Neutrophil (primary cell): ENCODE data around the gene CEP63.

ENCODE experiments used
- H3K27ac ChIP-seq: fragments of 200-600 bp; sonication (generic); 2 replicates; pipeline ENCODE4 v1.5.1; 2016; ENCODE audit warnings: mild to moderate bottlenecking, moderate library complexity
- H3K27me3 ChIP-seq: fragments of 200-600 bp; sonication (generic); 2 replicates; pipeline ENCODE4 v1.6.0; 2016; ENCODE audit warnings: mild to moderate bottlenecking
- H3K36me3 ChIP-seq: fragments of 200-600 bp; sonication (generic); 2 replicates; pipeline ENCODE4 v1.5.1; 2017
- H3K4me1 ChIP-seq, 2 experiments: fragments of 200-600 bp in 1 of 2; sonication (generic) in 1 of 2; 1 replicate in 1 of 2; 2 replicates in 1 of 2; pipeline versions ENCODE4 v1.5.1 to v1.6.1; 2013 to 2016; ENCODE audit warnings: low read depth in 1 of 2, low read length in 1 of 2, mild to moderate bottlenecking in 1 of 2, moderate library complexity in 1 of 2; ENCODE audit not compliant: control insufficient read depth in 1 of 2, insufficient read depth in 1 of 2
- H3K4me3 ChIP-seq, 2 experiments: fragments of 200-600 bp in 1 of 2; sonication (generic) in 1 of 2; 1 replicate in 1 of 2; 2 replicates in 1 of 2; pipeline ENCODE4 v1.5.1; 2013 to 2016; ENCODE audit warnings: low read depth in 1 of 2, low read length in 1 of 2, mild to moderate bottlenecking in 1 of 2, moderate library complexity in 1 of 2
- H3K9me3 ChIP-seq: fragments of 200-600 bp; sonication (generic); 2 replicates; pipeline ENCODE4 v1.5.1; 2016
- TF ChIP-seq, protein P1 (sequence below): fragments of 200-600 bp; sonication (generic); IDR thresholded peaks from 2 replicates; pipeline ENCODE4 v1.5.1; 2016; ENCODE audit warnings: antibody characterized with exemption

The CEP63 gene

DNA sequence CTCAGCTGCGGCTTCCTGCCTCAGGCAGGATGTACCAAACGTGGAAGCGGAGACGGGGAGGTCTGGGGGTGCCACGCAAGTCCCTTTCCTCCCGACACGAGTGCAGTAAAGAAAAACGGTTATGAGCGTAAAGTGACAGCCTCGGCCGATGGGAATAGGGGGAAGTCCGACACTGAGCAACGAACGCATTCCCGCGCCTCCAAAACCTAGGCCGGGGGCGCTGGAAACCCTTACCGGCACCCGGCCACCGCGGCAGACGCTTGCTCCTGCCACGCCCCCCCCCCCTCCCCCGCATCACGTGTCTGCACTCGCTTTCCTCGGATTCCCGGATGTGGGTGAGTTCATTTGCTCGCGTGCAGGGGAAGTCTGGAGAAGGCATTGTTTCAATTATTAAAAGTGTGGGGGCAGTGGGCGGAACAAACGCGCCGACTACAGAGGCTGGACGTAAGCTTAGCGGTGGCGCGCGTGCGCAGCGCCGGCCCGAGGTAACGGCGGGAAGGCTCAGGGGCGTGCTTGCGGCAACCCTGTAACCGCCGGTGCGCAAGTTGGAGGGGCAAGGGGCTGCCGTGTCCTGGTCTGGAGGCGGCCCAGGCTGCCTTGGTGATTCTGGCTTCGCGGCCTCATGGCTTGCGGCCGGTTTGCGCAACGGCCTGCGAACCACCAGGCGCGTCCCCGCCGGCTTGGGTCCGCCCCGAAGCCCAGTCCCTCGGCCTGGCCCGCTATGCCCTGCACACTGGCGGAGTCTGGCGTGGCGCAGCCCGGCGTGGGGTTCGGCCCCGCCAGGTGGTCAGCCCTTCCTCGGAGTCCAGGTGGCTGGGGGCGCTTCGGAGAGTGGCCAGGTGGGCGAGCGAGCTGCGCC, at the start of gene CEP63, which contains the start of gene ANAPC13:
CEP63 (plus strand) TSS at position 340 of the 859 bp plus-strand sequence. CDS start 9,264 bp downstream, outside the sequence.
ANAPC13 (minus strand) TSS at position 268 of the 859 bp plus-strand sequence. CDS start 3,081 bp downstream, outside the sequence.
- H3K27me3 ChIP-seq: no peaks in the 10 kb centered on the region
- H3K4me1 ChIP-seq: peaks cover 65 to 70% of the 10 kb centered on the region in 2 experiments
- H3K9me3 ChIP-seq: no peaks in the 10 kb centered on the region
- TF ChIP-seq, protein P1, sequence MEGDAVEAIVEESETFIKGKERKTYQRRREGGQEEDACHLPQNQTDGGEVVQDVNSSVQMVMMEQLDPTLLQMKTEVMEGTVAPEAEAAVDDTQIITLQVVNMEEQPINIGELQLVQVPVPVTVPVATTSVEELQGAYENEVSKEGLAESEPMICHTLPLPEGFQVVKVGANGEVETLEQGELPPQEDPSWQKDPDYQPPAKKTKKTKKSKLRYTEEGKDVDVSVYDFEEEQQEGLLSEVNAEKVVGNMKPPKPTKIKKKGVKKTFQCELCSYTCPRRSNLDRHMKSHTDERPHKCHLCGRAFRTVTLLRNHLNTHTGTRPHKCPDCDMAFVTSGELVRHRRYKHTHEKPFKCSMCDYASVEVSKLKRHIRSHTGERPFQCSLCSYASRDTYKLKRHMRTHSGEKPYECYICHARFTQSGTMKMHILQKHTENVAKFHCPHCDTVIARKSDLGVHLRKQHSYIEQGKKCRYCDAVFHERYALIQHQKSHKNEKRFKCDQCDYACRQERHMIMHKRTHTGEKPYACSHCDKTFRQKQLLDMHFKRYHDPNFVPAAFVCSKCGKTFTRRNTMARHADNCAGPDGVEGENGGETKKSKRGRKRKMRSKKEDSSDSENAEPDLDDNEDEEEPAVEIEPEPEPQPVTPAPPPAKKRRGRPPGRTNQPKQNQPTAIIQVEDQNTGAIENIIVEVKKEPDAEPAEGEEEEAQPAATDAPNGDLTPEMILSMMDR: peak; percentile 54
- H3K27ac ChIP-seq: peak within 1 kb of the TSS; percentile 100
- peaks cover 17% of the 10 kb centered on the region for H3K36me3 ChIP-seq
- peak within 1 kb of the TSS; percentile 83 to 98 for H3K4me3 ChIP-seq

DNA sequence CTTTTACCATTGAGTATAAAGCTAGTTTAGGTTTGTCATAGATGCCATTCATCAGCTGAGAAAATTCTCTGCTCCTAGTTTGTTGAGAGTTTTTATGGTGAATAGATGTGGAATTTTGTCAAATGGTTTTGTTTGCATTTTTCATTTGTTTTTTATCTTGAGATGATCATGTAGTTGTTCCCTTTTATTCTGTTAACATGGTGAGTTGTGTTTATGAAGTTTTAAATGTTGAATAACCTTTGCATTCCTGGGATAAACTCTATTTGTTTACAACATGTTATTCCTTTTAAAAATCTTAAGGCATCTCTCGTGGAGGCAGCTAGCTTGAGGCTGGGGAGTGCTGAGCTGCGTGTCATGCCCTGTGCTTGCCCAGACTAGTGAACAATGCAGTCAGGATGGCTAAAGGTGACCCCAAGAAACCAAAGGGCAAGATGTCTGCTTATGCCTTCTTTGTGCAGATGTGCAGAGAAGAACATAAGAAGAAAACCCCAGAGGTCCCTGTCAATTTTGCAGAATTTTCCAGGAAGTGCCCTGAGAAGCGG, 48.6 kb upstream of the CEP63 start:
- Histone ChIP-seq H3K9me3 (no peaks in the 10 kb centered on the region), H3K4me1 (no peaks in the 10 kb centered on the region), H3K27ac (no peak overlapping the region), H3K4me3 (no peak overlapping the region), H3K27me3 (peaks cover 32% of the 10 kb centered on the region), H3K36me3 (no peaks in the 10 kb centered on the region)
- TF ChIP-seq, protein P1: no peak

DNA sequence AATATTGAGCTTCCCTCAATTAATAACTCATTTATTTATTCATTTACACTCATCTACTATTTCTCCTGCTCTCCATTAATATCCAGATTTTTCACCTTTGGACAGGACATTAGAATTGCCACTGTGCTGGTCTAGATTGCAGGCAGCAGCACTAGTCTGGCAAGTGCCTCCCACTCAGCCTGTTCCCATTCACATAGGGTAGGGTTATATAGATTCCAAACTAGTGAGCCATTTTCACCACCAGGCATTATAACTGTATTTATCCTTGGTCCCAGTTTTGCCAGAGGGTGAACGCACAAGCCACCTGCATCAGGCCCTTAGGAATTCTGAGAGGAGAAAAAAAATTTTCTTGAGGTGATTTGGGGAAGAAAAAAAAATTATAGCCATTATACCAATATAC, 44.5 kb upstream of the CEP63 start:
- TF ChIP-seq, protein P1: no peak
- Histone ChIP-seq H3K27ac (no peak overlapping the region), H3K9me3 (no peaks in the 10 kb centered on the region), H3K4me3 (no peak overlapping the region), H3K36me3 (no peaks in the 10 kb centered on the region), H3K27me3 (peaks cover 22% of the 10 kb centered on the region), H3K4me1 (no peaks in the 10 kb centered on the region)

DNA sequence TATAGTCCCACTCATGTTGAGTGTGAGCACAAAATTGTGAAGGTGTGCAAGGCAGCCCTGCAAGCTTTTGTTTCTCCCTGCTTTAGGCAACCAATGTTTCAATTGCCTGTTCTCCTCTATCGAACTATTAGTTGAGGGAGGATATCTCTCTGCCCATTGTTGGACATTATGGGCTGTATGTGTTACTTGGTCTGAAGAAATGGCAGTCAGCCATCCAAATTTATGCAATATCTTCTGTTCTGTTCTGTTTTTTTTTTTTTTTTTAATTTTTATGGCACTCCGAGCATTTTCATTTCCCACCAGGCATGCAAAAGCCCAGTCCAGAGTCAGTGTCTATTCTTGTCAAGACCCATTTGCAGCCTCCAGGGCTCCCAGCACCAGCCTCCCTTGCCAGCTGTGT, 44.0 kb upstream of the CEP63 start:
- Histone ChIP-seq H3K4me1 (no peaks in the 10 kb centered on the region), H3K27me3 (peaks cover 22% of the 10 kb centered on the region), H3K4me3 (no peak overlapping the region), H3K9me3 (no peaks in the 10 kb centered on the region), H3K36me3 (no peaks in the 10 kb centered on the region), H3K27ac (no peak overlapping the region)
- TF ChIP-seq, protein P1: no peak

DNA sequence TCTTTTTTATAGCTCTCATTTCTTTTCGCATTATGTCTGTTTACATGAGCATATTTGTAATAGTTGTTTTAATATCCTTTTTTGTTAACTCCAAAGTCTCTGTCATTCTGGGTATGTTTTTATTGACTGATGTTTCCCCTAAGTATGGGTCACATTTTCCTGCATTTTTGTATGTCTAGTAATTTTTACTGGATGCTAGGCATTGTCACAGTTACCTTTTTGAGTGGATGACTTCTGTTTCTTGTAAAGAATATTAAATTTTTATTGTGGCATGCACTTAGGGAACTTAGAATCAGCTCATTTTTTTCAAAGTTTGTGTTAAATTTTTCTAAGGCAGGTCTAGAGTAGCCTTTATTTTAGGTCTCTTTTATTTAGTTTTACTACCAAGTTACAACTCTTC, 40.8 kb upstream of the CEP63 start:
- H3K27ac ChIP-seq: no peak overlapping the region
- H3K4me1 ChIP-seq: no peaks in the 10 kb centered on the region
- peaks cover 4% of the 10 kb centered on the region for H3K27me3 ChIP-seq
- H3K4me3 ChIP-seq: no peak overlapping the region
- TF ChIP-seq, protein P1: no peak
- H3K9me3 ChIP-seq: no peaks in the 10 kb centered on the region
- no peaks in the 10 kb centered on the region for H3K36me3 ChIP-seq
